Caco-2 (cell line): ENCODE data around the gene COIL. TPM values are rescaled to one million over a fixed set of nuclear protein-coding genes. Genes with fewer than 3 reads are reported as not detected.
A peak's percentile ranks its signal among the peaks of the same experiment; 100 is the strongest.

ENCODE experiments used
- BruUV-seq: library from RNA; stranded (reverse); fragments of 400-500 nt; replicated peaks from 2 replicates; lab custom pipeline; 2021; lab: Mats Ljungman, UMichigan
- CTCF ChIA-PET: fragments of 300-600 bp; sonication (Branson Sonifier 250); formaldehyde crosslinking; loops from one replicate; lab custom pipeline; 2022; ENCODE audit warnings: antibody characterized with exemption; lab: Charles Lee
- POLR2A ChIA-PET: fragments of 300-600 bp; sonication (Branson Sonifier 250); formaldehyde crosslinking; loops from one replicate; lab custom pipeline; 2022; ENCODE audit warnings: antibody characterized with exemption; lab: Charles Lee
- DNase-seq, 2 experiments: peaks; one replicate each; pipeline versions ENCODE4 v3.0.0 to v3.0.0-alpha.2; 2020 to 2022
- H3K27me3 ChIP-seq: replicated peaks from 2 replicates; pipeline ENCODE4 v1.6.0; 2011; ENCODE audit warnings: low read length; ENCODE audit not compliant: control insufficient read depth, insufficient read depth
- H3K36me3 ChIP-seq: 2 replicates; pipeline ENCODE4 v1.5.1; 2011; ENCODE audit warnings: low read length; ENCODE audit not compliant: control insufficient read depth, insufficient read depth
- H3K4me1 ChIP-seq: fragments of 250-450 bp; sonication (Bioruptor Pico); 2 replicates; pipeline ENCODE4 v1.5.1; 2020; ENCODE audit warnings: mild to moderate bottlenecking
- H3K4me3 ChIP-seq: 2 replicates; pipeline ENCODE4 v1.5.1; 2011; ENCODE audit warnings: low read depth, mild to moderate bottlenecking, control low read depth, low read length
- H3K9me3 ChIP-seq: fragments of 250-450 bp; sonication (Bioruptor Pico); 2 replicates; pipeline ENCODE4 v1.5.1; 2020; ENCODE audit warnings: mild to moderate bottlenecking, moderate library complexity
- H3K27ac Mint-ChIP-seq: one replicate; pipeline ENCODE4 v1.8.0; 2022; ENCODE audit warnings: mixed read lengths; ENCODE audit not compliant: unreplicated experiment
- H3K27me3 Mint-ChIP-seq: one replicate; pipeline ENCODE4 v1.8.0; 2022; ENCODE audit warnings: mixed read lengths; ENCODE audit not compliant: insufficient read depth, unreplicated experiment
- H3K36me3 Mint-ChIP-seq: one replicate; pipeline ENCODE4 v1.8.0; 2022; ENCODE audit warnings: mild to moderate bottlenecking, mixed read lengths; ENCODE audit not compliant: insufficient read depth, unreplicated experiment
- H3K4me1 Mint-ChIP-seq: one replicate; pipeline ENCODE4 v1.8.0; 2022; ENCODE audit warnings: low read depth, mixed read lengths; ENCODE audit not compliant: unreplicated experiment
- H3K4me3 Mint-ChIP-seq: one replicate; pipeline ENCODE4 v1.8.0; 2022; ENCODE audit warnings: mild to moderate bottlenecking, moderate library complexity, mixed read lengths; ENCODE audit not compliant: unreplicated experiment
- H3K9me3 Mint-ChIP-seq: one replicate; pipeline ENCODE4 v1.8.0; 2022; ENCODE audit warnings: mixed read lengths; ENCODE audit not compliant: unreplicated experiment
- intact Hi-C: fragments of 100-400 bp; cut with micrococcal nuclease; formaldehyde crosslinking; loops from one replicate; pipeline ENCODE4 v1.10.0; 2022; ENCODE audit not compliant: unreplicated experiment
- total RNA-seq: library from RNA; stranded (reverse); gene quantifications from 2 replicates; pipeline ENCODE4 v1.2.3, GENCODE V29; 2022
- TF ChIP-seq, protein P1 (sequence below), 2 experiments: fragments of 200-600 bp in 1 of 2; IDR thresholded peaks; 1 replicate in 1 of 2; 2 replicates in 1 of 2; pipeline versions ENCODE4 v1.5.1 to v1.8.0; 2011 to 2022; ENCODE audit warnings: antibody characterized with exemption in 1 of 2, control low read depth in 1 of 2, inconsistent platforms in 1 of 2, low read depth in 1 of 2, low read length in 1 of 2, mild to moderate bottlenecking in 1 of 2, moderate library complexity in 1 of 2; ENCODE audit not compliant: insufficient read depth in 1 of 2, severe bottlenecking in 1 of 2, unreplicated experiment in 1 of 2

COIL gene
- total RNA-seq, 1 experiment from 2014 or later, result 27.0 TPM

- TF ChIP-seq, protein P1, sequence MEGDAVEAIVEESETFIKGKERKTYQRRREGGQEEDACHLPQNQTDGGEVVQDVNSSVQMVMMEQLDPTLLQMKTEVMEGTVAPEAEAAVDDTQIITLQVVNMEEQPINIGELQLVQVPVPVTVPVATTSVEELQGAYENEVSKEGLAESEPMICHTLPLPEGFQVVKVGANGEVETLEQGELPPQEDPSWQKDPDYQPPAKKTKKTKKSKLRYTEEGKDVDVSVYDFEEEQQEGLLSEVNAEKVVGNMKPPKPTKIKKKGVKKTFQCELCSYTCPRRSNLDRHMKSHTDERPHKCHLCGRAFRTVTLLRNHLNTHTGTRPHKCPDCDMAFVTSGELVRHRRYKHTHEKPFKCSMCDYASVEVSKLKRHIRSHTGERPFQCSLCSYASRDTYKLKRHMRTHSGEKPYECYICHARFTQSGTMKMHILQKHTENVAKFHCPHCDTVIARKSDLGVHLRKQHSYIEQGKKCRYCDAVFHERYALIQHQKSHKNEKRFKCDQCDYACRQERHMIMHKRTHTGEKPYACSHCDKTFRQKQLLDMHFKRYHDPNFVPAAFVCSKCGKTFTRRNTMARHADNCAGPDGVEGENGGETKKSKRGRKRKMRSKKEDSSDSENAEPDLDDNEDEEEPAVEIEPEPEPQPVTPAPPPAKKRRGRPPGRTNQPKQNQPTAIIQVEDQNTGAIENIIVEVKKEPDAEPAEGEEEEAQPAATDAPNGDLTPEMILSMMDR (IDR thresholded peaks at IDR 0.05; ENCODE audit: insufficient read depth in 1 of 2, low read depth in 1 of 2, low read length in 1 of 2, severe bottlenecking in 1 of 2, unreplicated experiment in 1 of 2), result no peak
- H3K27me3 ChIP-seq, result no peaks in the 10 kb centered on the region
- H3K4me1 Mint-ChIP-seq, result peaks cover 25% of the 10 kb centered on the region
- no peaks in the 10 kb centered on the region for H3K36me3 ChIP-seq
- H3K27ac Mint-ChIP-seq, result no peak overlapping the region
- peaks cover 6% of the 10 kb centered on the region for H3K36me3 Mint-ChIP-seq
- DNase-seq, result peak in 1 of 2 experiments; percentile 57
- H3K4me3 Mint-ChIP-seq, result no peak overlapping the region
- ChIA-PET CTCF (no interaction called here), POLR2A (no interaction called here)
- no peaks in the 10 kb centered on the region for H3K27me3 Mint-ChIP-seq
- peaks cover 21% of the 10 kb centered on the region for H3K4me1 ChIP-seq
- no peak overlapping the region for H3K4me3 ChIP-seq
- intact Hi-C loops, result loop anchor here (1.0 kb wide), 1 partner anchor 8 kb away; no protein-coding TSS in a partner anchor
- H3K9me3 ChIP-seq, result no peaks in the 10 kb centered on the region
- BruUV-seq, result no TSS peak
- no peaks in the 10 kb centered on the region for H3K9me3 Mint-ChIP-seq
Measured at GRCh38 chr17:56973520-56973919, 12.7 kb upstream of the COIL start.

GRCh38 chr17:56972111-56972730, 11.4 kb upstream of the COIL start:
- POLR2A ChIA-PET, result no interaction called here

GRCh38 chr17:56970974-56971373, 10.1 kb upstream of the COIL start:
- intact Hi-C loops, result no loop called here
- ChIA-PET CTCF (no interaction called here), POLR2A (no interaction called here)
- H3K4me3 Mint-ChIP-seq, result no peak overlapping the region
- H3K9me3 Mint-ChIP-seq, result no peaks in the 10 kb centered on the region
- no peak for DNase-seq
- TF ChIP-seq, protein P1 (IDR thresholded peaks at IDR 0.05; ENCODE audit: insufficient read depth in 1 of 2, low read depth in 1 of 2, low read length in 1 of 2, severe bottlenecking in 1 of 2, unreplicated experiment in 1 of 2), result no peak
- BruUV-seq, result no TSS peak
- Histone ChIP-seq H3K4me1 (peaks cover 32% of the 10 kb centered on the region), H3K27me3 (no peaks in the 10 kb centered on the region), H3K9me3 (no peaks in the 10 kb centered on the region), H3K36me3 (no peaks in the 10 kb centered on the region), H3K4me3 (no peak overlapping the region)
- peaks cover 28% of the 10 kb centered on the region for H3K4me1 Mint-ChIP-seq
- no peak overlapping the region for H3K27ac Mint-ChIP-seq
- peaks cover 2% of the 10 kb centered on the region for H3K36me3 Mint-ChIP-seq
- H3K27me3 Mint-ChIP-seq, result no peaks in the 10 kb centered on the region

More at GRCh38 chr17:56972111-56972730, 11.4 kb upstream of the COIL start:
- H3K4me1 ChIP-seq, result peaks cover 21% of the 10 kb centered on the region
- no peak for DNase-seq
- no TSS peak for BruUV-seq
- H3K36me3 Mint-ChIP-seq, result no peaks in the 10 kb centered on the region
- H3K4me3 Mint-ChIP-seq, result no peak overlapping the region
- H3K36me3 ChIP-seq, result no peaks in the 10 kb centered on the region
- no peaks in the 10 kb centered on the region for H3K27me3 Mint-ChIP-seq
- CTCF ChIA-PET, result no interaction called here
- intact Hi-C loops, result no loop called here
- peaks cover 21% of the 10 kb centered on the region for H3K4me1 Mint-ChIP-seq
- H3K9me3 Mint-ChIP-seq, result no peaks in the 10 kb centered on the region
- no peaks in the 10 kb centered on the region for H3K9me3 ChIP-seq
- no peaks in the 10 kb centered on the region for H3K27me3 ChIP-seq
- H3K27ac Mint-ChIP-seq, result no peak overlapping the region
- no peak overlapping the region for H3K4me3 ChIP-seq
- TF ChIP-seq, protein P1 (IDR thresholded peaks at IDR 0.05; ENCODE audit: insufficient read depth in 1 of 2, low read depth in 1 of 2, low read length in 1 of 2, severe bottlenecking in 1 of 2, unreplicated experiment in 1 of 2), result no peak
